ENCODE data around the gene HOXA11.

Gene HOXA11

DNA sequence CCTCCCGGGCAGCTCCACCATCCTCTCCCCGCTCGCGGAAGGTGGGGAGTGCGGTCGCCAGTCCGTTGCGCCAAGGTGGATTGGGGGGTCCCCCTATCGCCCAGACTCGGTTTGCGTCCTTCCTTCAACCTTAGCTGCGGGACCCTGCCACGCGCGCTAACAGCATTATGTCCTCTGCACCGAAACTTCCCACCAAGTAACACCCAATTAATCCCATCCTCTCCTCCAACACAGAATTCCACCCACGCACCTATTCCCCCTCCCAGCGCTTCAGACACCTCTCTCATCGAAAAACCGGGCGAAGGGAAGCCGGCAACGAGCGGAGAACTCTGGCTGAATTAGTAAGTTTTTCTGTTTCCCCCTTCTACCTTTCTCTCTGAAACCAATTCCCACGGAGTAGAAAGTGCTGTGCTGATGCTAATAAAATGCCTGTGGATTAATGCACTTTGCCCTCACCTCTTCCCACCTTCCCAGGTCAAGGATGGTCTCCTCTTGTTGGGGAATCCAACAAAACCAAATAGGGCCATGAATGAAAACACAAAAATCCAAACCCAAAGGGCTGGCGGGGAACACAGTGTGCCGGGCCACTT lies 33.6 kb downstream of the HOXA11 start:
- TF ChIP-seq, protein P1, sequence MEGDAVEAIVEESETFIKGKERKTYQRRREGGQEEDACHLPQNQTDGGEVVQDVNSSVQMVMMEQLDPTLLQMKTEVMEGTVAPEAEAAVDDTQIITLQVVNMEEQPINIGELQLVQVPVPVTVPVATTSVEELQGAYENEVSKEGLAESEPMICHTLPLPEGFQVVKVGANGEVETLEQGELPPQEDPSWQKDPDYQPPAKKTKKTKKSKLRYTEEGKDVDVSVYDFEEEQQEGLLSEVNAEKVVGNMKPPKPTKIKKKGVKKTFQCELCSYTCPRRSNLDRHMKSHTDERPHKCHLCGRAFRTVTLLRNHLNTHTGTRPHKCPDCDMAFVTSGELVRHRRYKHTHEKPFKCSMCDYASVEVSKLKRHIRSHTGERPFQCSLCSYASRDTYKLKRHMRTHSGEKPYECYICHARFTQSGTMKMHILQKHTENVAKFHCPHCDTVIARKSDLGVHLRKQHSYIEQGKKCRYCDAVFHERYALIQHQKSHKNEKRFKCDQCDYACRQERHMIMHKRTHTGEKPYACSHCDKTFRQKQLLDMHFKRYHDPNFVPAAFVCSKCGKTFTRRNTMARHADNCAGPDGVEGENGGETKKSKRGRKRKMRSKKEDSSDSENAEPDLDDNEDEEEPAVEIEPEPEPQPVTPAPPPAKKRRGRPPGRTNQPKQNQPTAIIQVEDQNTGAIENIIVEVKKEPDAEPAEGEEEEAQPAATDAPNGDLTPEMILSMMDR (IDR thresholded peaks at IDR 0.05) = no peak
- no peak for TF ChIP-seq ZFX (IDR thresholded peaks at IDR 0.05; ENCODE audit: borderline replicate concordance)
- peak overlapping the region; percentile 99 for H3K27ac ChIP-seq

GRCh38 chr7:27150568-27151340 lies 34.3 kb downstream of the HOXA11 start:
- no peak for TF ChIP-seq ZFX (IDR thresholded peaks at IDR 0.05; ENCODE audit: borderline replicate concordance)
- TF ChIP-seq, protein P1 (IDR thresholded peaks at IDR 0.05) = peak; percentile 100
- H3K27ac ChIP-seq = peak overlapping the region; percentile 99

DNA sequence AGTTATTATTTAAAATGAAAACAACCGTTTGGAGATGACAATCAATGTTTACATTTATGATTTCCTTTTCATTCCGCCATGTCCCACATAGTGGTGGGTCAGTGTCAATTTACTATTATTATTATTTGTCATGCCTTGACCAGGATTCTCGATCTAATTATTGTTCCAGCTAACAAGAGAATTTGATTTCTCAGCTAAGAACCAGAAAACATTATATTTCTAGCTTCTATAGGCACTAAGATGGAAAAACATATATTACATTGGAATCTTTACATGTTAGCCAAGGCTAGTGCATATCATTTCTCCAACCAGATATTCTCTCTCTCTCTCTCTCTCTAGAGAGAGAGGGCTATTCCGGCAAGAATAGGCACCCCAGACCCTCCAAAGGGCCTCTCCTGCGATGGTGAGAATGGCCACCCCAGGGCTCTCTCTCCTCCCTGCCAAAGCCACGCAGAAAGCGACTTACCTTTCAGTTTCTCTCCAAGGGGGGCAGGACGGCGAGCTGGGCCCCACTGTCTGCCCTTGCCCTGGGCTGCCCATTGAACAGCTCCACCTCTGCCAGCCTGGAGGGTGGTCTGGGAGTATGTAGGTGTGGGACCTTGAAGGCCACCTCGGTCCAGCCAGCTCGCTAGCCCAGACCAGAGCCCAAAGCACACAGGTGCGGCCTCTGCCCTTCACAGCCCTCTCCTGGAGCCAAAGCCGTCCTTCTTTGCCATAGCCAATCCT lies 35.0 kb downstream of the HOXA11 start:
- TF ChIP-seq ZFX (IDR thresholded peaks at IDR 0.05; ENCODE audit: borderline replicate concordance) = no peak
- TF ChIP-seq, protein P1 (IDR thresholded peaks at IDR 0.05) = no peak
- H3K27ac ChIP-seq = peak overlapping the region; percentile 99

GRCh38 chr7:27148756-27149641 lies 36.0 kb downstream of the HOXA11 start:
- H3K27ac ChIP-seq = no peak overlapping the region
- TF ChIP-seq ZFX (IDR thresholded peaks at IDR 0.05; ENCODE audit: borderline replicate concordance) = no peak
- TF ChIP-seq, protein P1 (IDR thresholded peaks at IDR 0.05) = no peak

- TF ChIP-seq, protein P1 (IDR thresholded peaks at IDR 0.05) = no peak
- no peak for TF ChIP-seq ZFX (IDR thresholded peaks at IDR 0.05; ENCODE audit: borderline replicate concordance)
- H3K27ac ChIP-seq = no peak overlapping the region
Measured at GRCh38 chr7:27148031-27148755, 36.8 kb downstream of the HOXA11 start.
